Osteocyte (in vitro differentiated cells): ENCODE measurements around the gene RSPO3. TPM values are rescaled to one million over a fixed set of nuclear protein-coding genes. Genes with fewer than 3 reads are reported as not detected.

Experiments used
- DNase-seq: peaks from one replicate; pipeline ENCODE4 v3.0.0; 2021; ENCODE audit warnings: mixed read lengths; ENCODE audit not compliant: unreplicated experiment; ENCODE audit errors: extremely low spot score
- H3K27ac Mint-ChIP-seq: one replicate; pipeline ENCODE4 v1.8.0; 2021; ENCODE audit warnings: mild to moderate bottlenecking, mixed read lengths; ENCODE audit not compliant: unreplicated experiment
- H3K27me3 Mint-ChIP-seq: one replicate; pipeline ENCODE4 v1.8.0; 2021; ENCODE audit warnings: mixed read lengths; ENCODE audit not compliant: unreplicated experiment
- H3K36me3 Mint-ChIP-seq: one replicate; pipeline ENCODE4 v1.8.0; 2021; ENCODE audit warnings: mixed read lengths; ENCODE audit not compliant: unreplicated experiment
- H3K4me1 Mint-ChIP-seq: one replicate; pipeline ENCODE4 v1.8.0; 2021; ENCODE audit warnings: mixed read lengths; ENCODE audit not compliant: unreplicated experiment
- H3K4me3 Mint-ChIP-seq: one replicate; pipeline ENCODE4 v1.8.0; 2021; ENCODE audit warnings: mild to moderate bottlenecking, moderate library complexity, mixed read lengths; ENCODE audit not compliant: unreplicated experiment
- H3K9me3 Mint-ChIP-seq: one replicate; pipeline ENCODE4 v1.8.0; 2021; ENCODE audit warnings: mixed read lengths; ENCODE audit not compliant: unreplicated experiment
- CTCF ChIP-seq: fragments of 200-600 bp; sonication (generic); IDR thresholded peaks from 2 replicates; pipeline ENCODE4 v1.5.0; 2021; ENCODE audit warnings: antibody characterized with exemption, mild to moderate bottlenecking, moderate library complexity
- total RNA-seq: library from RNA; stranded (reverse); gene quantifications from 2 replicates; pipeline ENCODE4 v1.2.1, GENCODE V29; 2021

The RSPO3 gene
- total RNA-seq, 1 donor from 2014 or later: 4.5 TPM

- Mint-ChIP-seq H3K27me3 (no peaks in the 10 kb centered on the region), H3K9me3 (no peaks in the 10 kb centered on the region), H3K4me3 (no peak overlapping the region), H3K27ac (no peak overlapping the region), H3K4me1 (peaks cover 14% of the 10 kb centered on the region), H3K36me3 (no peaks in the 10 kb centered on the region)
- TF ChIP-seq CTCF: no peak
- DNase-seq: no peak
These were observed 29.1 kb downstream of the RSPO3 start for GRCh38 chr6:127147534-127147933.

GRCh38 chr6:127148511-127148910 is 30.0 kb downstream of the RSPO3 start:
- H3K27me3 Mint-ChIP-seq: no peaks in the 10 kb centered on the region
- no peak overlapping the region for H3K4me3 Mint-ChIP-seq
- TF ChIP-seq CTCF: no peak
- H3K9me3 Mint-ChIP-seq: no peaks in the 10 kb centered on the region
- peaks cover 14% of the 10 kb centered on the region for H3K4me1 Mint-ChIP-seq
- no peak overlapping the region for H3K27ac Mint-ChIP-seq
- no peak for DNase-seq
- H3K36me3 Mint-ChIP-seq: no peaks in the 10 kb centered on the region

- H3K4me3 Mint-ChIP-seq: no peak overlapping the region
- no peaks in the 10 kb centered on the region for H3K9me3 Mint-ChIP-seq
- no peak for TF ChIP-seq CTCF
- H3K27ac Mint-ChIP-seq: no peak overlapping the region
- H3K27me3 Mint-ChIP-seq: peaks cover 3% of the 10 kb centered on the region
- DNase-seq: no peak
- H3K36me3 Mint-ChIP-seq: no peaks in the 10 kb centered on the region
- no peaks in the 10 kb centered on the region for H3K4me1 Mint-ChIP-seq
These were observed 36.0 kb downstream of the RSPO3 start for GRCh38 chr6:127154509-127154908.

- Mint-ChIP-seq H3K27me3 (peaks cover 5% of the 10 kb centered on the region), H3K27ac (no peak overlapping the region), H3K4me1 (peaks cover 8% of the 10 kb centered on the region), H3K4me3 (no peak overlapping the region), H3K9me3 (no peaks in the 10 kb centered on the region), H3K36me3 (no peaks in the 10 kb centered on the region)
- DNase-seq: no peak
- TF ChIP-seq CTCF: no peak
These were observed 42.0 kb downstream of the RSPO3 start for GRCh38 chr6:127160484-127160883.

GRCh38 chr6:127162836-127163235 is 44.4 kb downstream of the RSPO3 start:
- Mint-ChIP-seq H3K9me3 (no peaks in the 10 kb centered on the region), H3K36me3 (no peaks in the 10 kb centered on the region), H3K27ac (no peak overlapping the region), H3K27me3 (peaks cover 12% of the 10 kb centered on the region), H3K4me3 (no peak overlapping the region), H3K4me1 (peaks cover 8% of the 10 kb centered on the region)
- DNase-seq: no peak
- TF ChIP-seq CTCF: no peak
